ENCODE measurements around the gene CHMP1A.
"Not testable (repeated sequence)": the region's sequence is repeated elsewhere in the genome, so short reads cannot be mapped to it uniquely, and the experiment has no call there.

CHMP1A gene

GRCh38 chr16:89695875-89696669 lies 38.6 kb upstream of the CHMP1A start:
- H3K9me3 Mint-ChIP-seq = no peaks in the 10 kb centered on the region
- DNase-seq = no peak
- peaks cover 15% of the 10 kb centered on the region for H3K4me1 Mint-ChIP-seq
- no peak overlapping the region for H3K4me3 Mint-ChIP-seq
- H3K27me3 Mint-ChIP-seq = no peaks in the 10 kb centered on the region
- peaks cover 21% of the 10 kb centered on the region for H3K36me3 Mint-ChIP-seq (ENCODE audit: low read depth)
- H3K27ac Mint-ChIP-seq = no peak overlapping the region
- no peak for ATAC-seq

GRCh38 chr16:89695086-89695874 lies 37.8 kb upstream of the CHMP1A start:
- Mint-ChIP-seq H3K27me3 (no peaks in the 10 kb centered on the region), H3K9me3 (no peaks in the 10 kb centered on the region), H3K27ac (no peak overlapping the region), H3K4me3 (no peak overlapping the region), H3K36me3 (ENCODE audit: low read depth) (peaks cover 22% of the 10 kb centered on the region), H3K4me1 (peaks cover 11% of the 10 kb centered on the region)
- DNase-seq (no peak), ATAC-seq (no peak)

GRCh38 chr16:89694784-89695085 lies 37.2 kb upstream of the CHMP1A start:
- not testable (repeated sequence) for H3K4me3 Mint-ChIP-seq, H3K9me3 Mint-ChIP-seq, H3K27ac Mint-ChIP-seq, H3K4me1 Mint-ChIP-seq, H3K27me3 Mint-ChIP-seq, ATAC-seq, DNase-seq
- peaks cover 27% of the 10 kb centered on the region for H3K36me3 Mint-ChIP-seq (ENCODE audit: low read depth)

DNA sequence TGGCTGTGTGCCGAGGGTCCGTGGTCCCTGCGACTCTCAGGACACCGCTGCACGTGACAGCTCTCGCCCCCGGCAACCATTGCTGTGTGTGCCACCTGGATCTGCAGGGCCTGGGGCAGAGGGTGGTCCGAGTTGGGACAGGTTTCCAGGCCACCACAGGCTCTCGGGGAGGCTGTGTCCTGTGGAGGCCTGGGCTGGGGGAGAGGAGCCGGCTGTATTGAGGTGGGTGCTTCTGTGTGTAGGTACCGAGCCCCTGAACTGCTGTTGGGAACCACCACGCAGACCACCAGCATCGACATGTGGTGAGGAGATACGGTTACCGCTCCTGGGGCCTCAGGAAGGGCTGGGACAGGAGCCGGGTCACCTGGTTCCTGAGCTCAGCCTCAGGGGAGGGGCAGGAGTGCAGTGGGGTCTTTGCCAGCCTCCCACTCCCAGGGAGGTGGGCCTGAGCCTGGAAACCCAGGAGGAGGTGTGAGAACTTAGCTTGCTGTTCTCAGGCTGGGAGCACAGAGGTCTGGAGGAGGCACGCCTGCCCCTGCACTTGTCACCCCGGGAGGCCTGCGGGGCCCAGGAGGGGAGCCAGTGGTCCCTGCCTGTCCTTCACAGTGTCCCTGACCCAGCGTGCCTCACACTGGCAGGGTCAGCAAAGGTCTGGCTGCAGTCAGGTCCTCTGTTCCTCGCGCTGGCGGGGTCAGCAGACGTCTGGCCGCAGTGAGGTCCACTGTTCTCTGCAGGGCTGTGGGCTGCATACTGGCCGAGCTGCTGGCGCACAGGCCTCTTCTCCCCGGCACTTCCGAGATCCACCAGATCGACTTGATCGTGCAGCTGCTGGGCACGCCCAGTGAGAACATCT lies 36.6 kb upstream of the CHMP1A start:
- ATAC-seq (no peak), DNase-seq (no peak)
- peaks cover 26% of the 10 kb centered on the region for H3K36me3 Mint-ChIP-seq (ENCODE audit: low read depth)
- no peak overlapping the region for H3K27ac Mint-ChIP-seq
- H3K27me3 Mint-ChIP-seq = no peaks in the 10 kb centered on the region
- H3K4me1 Mint-ChIP-seq = peaks cover 4% of the 10 kb centered on the region
- no peaks in the 10 kb centered on the region for H3K9me3 Mint-ChIP-seq
- H3K4me3 Mint-ChIP-seq = no peak overlapping the region

DNA sequence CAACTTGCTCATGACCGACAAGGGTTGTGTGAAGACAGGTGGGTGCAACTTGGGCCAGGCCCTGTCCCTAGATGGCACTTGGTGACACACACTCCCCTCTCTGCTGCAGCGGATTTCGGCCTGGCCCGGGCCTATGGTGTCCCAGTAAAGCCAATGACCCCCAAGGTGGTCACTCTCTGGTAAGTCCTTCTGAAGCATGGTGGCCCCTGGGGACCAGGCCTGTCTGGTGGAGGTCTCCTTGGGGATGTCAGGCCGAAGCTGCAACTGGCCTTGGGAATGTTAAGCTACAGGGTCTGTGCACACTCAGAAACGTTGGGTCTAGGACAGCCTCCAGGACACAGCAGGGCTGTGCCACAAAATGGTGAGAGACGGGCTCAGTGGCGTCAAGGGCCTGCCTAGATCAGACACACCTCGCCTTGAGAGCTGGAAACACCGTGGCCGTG lies 35.8 kb upstream of the CHMP1A start:
- Mint-ChIP-seq H3K27ac (no peak overlapping the region), H3K27me3 (no peaks in the 10 kb centered on the region), H3K4me1 (peaks cover 3% of the 10 kb centered on the region), H3K4me3 (no peak overlapping the region), H3K36me3 (ENCODE audit: low read depth) (peaks cover 24% of the 10 kb centered on the region), H3K9me3 (no peaks in the 10 kb centered on the region)
- ATAC-seq = no peak
- no peak for DNase-seq

DNA sequence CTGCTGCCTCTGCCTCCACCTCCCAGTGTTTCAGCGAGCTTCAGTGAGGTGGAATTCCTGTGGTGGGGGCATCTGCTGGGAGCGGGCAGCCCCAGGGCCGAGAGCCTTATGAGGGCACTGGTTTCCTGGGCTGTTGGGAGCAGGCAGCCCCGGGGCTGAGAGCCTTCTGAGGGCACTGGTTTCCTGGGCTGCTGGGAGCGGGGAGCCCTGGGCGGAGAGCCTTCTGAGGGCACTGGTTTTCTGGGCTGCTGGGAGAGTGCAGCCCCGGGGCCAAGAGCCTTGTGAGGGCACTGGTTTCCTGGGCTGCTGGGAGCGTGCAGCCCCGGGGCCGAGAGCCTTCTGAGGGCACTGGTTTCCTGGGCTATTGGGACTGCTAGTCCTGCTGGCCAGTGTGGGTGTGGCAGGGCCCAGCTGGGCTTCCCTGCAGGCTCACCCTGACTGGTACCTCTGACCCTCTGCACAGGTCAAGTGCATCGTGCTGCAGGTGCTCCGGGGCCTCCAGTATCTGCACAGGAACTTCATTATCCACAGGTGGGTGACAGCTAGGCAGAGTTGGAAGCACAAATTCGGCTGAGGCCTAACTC lies 34.6 kb upstream of the CHMP1A start:
- Mint-ChIP-seq H3K4me1 (peaks cover 11% of the 10 kb centered on the region), H3K27ac (no peak overlapping the region), H3K27me3 (no peaks in the 10 kb centered on the region), H3K9me3 (no peaks in the 10 kb centered on the region), H3K36me3 (ENCODE audit: low read depth) (peaks cover 30% of the 10 kb centered on the region), H3K4me3 (no peak overlapping the region)
- ATAC-seq = no peak
- DNase-seq = no peak

GRCh38 chr16:89691231-89691985 lies 33.9 kb upstream of the CHMP1A start:
- H3K27ac Mint-ChIP-seq = no peak overlapping the region
- ATAC-seq (no peak), DNase-seq (no peak)
- peaks cover 30% of the 10 kb centered on the region for H3K36me3 Mint-ChIP-seq (ENCODE audit: low read depth)
- H3K4me1 Mint-ChIP-seq = peaks cover 12% of the 10 kb centered on the region
- H3K27me3 Mint-ChIP-seq = no peaks in the 10 kb centered on the region
- no peaks in the 10 kb centered on the region for H3K9me3 Mint-ChIP-seq
- H3K4me3 Mint-ChIP-seq = no peak overlapping the region

GRCh38 chr16:89690392-89690901 lies 32.9 kb upstream of the CHMP1A start:
- no peaks in the 10 kb centered on the region for H3K9me3 Mint-ChIP-seq
- no peak for DNase-seq
- peaks cover 16% of the 10 kb centered on the region for H3K4me1 Mint-ChIP-seq
- H3K27me3 Mint-ChIP-seq = no peaks in the 10 kb centered on the region
- no peak for ATAC-seq
- H3K4me3 Mint-ChIP-seq = no peak overlapping the region
- H3K36me3 Mint-ChIP-seq (ENCODE audit: low read depth) = peaks cover 28% of the 10 kb centered on the region
- H3K27ac Mint-ChIP-seq = no peak overlapping the region

- not testable (repeated sequence) for H3K4me3 Mint-ChIP-seq, DNase-seq, H3K27ac Mint-ChIP-seq, H3K9me3 Mint-ChIP-seq, ATAC-seq, H3K27me3 Mint-ChIP-seq
- H3K4me1 Mint-ChIP-seq = peaks cover 16% of the 10 kb centered on the region
- H3K36me3 Mint-ChIP-seq (ENCODE audit: low read depth) = peaks cover 29% of the 10 kb centered on the region
Measured at GRCh38 chr16:89689621-89690020, 32.1 kb upstream of the CHMP1A start.

GRCh38 chr16:89689142-89689541 lies 31.6 kb upstream of the CHMP1A start:
- Mint-ChIP-seq H3K4me3 (no peak overlapping the region), H3K27ac (no peak overlapping the region), H3K4me1 (peaks cover 16% of the 10 kb centered on the region), H3K36me3 (ENCODE audit: low read depth) (peaks cover 29% of the 10 kb centered on the region), H3K9me3 (no peaks in the 10 kb centered on the region), H3K27me3 (no peaks in the 10 kb centered on the region)
- ATAC-seq = no peak
- no peak for DNase-seq

- Mint-ChIP-seq H3K36me3 (ENCODE audit: low read depth) (peaks cover 24% of the 10 kb centered on the region), H3K27ac (peak overlapping the region; percentile 31), H3K4me1 (peaks cover 16% of the 10 kb centered on the region), H3K27me3 (no peaks in the 10 kb centered on the region), H3K9me3 (no peaks in the 10 kb centered on the region), H3K4me3 (peak overlapping the region; percentile 86)
- ATAC-seq (no peak), DNase-seq (no peak)
Measured at GRCh38 chr16:89688395-89688794, 30.9 kb upstream of the CHMP1A start.

DNA sequence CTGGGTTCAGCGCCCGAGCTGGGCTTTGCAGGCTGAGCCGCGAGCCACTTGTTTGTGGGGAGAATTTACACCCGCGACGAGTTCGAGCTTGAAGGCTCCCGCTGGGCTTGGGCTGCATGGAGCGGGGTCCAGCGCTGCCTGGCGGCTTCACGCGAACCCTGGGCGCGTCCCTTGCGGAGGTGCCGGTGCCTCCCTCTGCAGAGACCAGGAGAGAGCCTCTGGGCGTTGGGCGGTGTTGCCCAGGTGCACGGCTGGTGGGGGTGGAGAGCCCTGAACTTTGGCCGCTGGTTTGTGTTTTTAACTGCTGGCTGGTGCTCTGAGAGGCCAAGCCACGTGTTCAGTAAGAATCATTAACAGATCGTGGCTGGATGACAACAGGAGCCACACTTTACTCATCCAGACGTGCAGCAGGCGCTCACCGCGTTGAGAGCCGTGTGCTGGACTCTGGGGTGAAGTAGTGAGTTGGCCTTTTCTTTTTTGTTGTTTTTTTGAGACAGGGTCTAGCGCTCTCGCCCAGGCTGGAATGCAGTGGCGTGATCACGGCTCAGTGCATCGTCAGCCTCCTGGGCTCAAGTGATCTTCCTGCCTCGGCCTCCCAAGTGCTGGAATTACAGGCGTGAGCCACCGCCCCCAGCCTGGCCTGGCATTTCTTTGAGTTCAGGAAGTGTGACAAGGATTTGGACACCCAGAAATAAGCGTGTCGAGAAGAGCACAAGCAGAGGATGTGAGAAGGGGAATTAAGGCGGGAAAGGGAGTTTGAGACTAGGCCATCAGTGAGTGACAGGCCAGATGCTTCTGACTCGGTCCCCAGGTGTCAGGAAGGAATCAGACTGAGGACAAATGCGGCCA lies 29.8 kb upstream of the CHMP1A start:
- Mint-ChIP-seq H3K4me3 (peak overlapping the region; percentile 86), H3K4me1 (peaks cover 16% of the 10 kb centered on the region), H3K27ac (peak overlapping the region; percentile 80), H3K27me3 (no peaks in the 10 kb centered on the region), H3K9me3 (no peaks in the 10 kb centered on the region), H3K36me3 (ENCODE audit: low read depth) (peaks cover 24% of the 10 kb centered on the region)
- ATAC-seq (peak; percentile 30), DNase-seq (no peak)

DNA sequence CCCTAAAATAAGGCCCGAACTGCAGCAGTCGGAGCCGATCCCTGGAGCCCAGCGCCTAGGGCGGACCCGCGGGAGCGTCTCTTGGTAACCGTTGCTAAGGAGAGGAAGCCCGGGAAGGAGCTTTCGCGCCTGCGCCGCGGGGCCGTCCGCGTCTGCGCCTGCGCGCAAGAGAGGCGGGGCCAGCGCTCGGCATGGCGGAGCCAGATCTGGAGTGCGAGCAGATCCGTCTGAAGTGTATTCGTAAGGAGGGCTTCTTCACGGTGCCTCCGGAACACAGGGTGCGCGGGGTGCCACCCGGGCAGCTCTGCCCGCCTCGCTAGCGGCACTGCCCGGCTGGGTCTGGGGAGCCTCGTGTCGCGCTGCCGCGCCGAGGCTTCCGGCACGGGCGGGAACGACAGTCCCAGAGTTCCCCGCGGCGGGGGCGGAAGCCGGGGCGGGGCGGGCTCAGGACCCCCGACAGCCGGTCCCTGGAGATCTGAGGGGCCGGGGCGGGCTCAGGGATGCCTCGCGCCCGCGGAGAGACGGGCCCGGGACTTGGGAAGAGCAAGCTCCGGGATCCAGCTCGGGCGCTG lies 29.1 kb upstream of the CHMP1A start, which contains the start of gene CDK10:
TSS of gene CDK10 (plus strand) at position 170 of the 572 bp plus-strand sequence. CDS start at position 192, 22 bp downstream.
- H3K4me1 Mint-ChIP-seq = peaks cover 16% of the 10 kb centered on the region
- DNase-seq (peak; percentile 96), ATAC-seq (peak; percentile 91)
- H3K9me3 Mint-ChIP-seq = no peaks in the 10 kb centered on the region
- H3K27me3 Mint-ChIP-seq = no peaks in the 10 kb centered on the region
- H3K36me3 Mint-ChIP-seq (ENCODE audit: low read depth) = peaks cover 23% of the 10 kb centered on the region
- H3K4me3 Mint-ChIP-seq = peak within 1 kb of the TSS; percentile 86
- peak within 1 kb of the TSS; percentile 93 for H3K27ac Mint-ChIP-seq
